GM19239 (cell line): ENCODE measurements around the gene TMEM244.
"Not testable (repeated sequence)": the region's sequence is repeated elsewhere in the genome, so short reads cannot be mapped to it uniquely, and the experiment has no call there.

Experiments used
- DNase-seq: peaks from one replicate; pipeline ENCODE4 v3.0.0; 2011; ENCODE audit warnings: low spot score; ENCODE audit not compliant: insufficient read length
- FAIRE-seq: peaks from 2 replicates; lab custom pipeline; 2011; peaks lifted over from hg19 to GRCh38; lab: Jason Lieb, UNC

The TMEM244 gene

DNA sequence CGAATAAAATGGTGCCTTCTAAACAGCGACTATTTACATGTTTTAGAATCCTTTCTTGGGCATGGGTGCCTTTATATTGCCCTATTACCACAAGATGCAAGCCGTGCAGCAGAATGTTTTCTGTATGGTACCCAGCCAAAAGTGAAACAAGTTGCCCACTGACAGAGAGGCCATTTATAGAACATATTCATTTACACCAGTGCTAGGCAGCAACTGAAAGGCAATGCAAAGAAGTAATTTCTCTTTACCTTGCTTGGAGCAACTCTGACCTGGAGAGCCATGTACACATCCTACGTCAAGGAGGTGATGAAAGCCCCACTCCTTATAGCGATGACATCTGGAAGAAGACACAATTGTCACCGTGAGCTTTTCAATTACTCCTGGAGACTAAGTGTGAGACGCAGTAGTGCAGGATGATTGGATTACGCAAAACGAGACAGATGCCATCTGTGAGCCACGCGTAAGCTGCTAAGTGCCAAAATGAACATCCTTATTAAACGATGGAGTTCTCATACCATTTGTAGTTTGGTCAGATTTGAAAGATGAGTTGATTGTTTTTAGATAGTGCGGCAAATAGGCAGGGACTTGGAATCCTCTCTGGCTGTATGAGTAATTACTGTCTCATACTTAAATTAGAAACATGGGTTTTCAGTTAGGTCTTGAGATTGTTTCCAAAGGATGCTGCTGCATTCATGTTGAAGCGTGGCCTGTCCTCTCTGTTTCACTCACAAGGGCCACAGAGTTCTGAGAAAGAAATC lies at the start of gene TMEM244:
TSS of gene TMEM244 (minus strand) at position 408 of the 758 bp plus-strand sequence. CDS start at position 281, 127 bp downstream.
- FAIRE-seq (no peak), DNase-seq (no peak)

DNA sequence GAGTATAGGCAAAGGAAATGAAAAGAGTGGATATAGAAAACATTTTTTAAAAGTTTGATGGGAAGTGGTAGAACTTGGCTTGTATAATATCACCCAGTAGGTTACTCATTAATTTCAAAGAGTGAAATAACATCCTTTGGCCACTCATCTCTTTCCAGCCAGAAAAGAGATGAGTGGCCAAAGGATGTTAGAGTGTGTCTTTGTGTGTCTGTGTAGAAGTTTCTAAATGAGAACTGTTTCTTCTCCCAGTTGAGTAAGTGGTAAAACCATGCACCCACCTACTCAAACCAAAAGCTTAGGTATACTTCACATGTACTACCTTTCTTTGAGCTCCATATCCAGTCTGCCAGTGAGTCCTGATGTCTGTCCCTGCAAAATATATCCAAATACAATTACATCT lies 47.7 kb upstream of the TMEM244 start:
- FAIRE-seq (peak; percentile 51), DNase-seq (no peak)

GRCh38 chr6:129908356-129908755 lies 47.2 kb upstream of the TMEM244 start:
- FAIRE-seq (no peak), DNase-seq (no peak)

GRCh38 chr6:129906515-129907077 lies 45.5 kb upstream of the TMEM244 start:
- DNase-seq = no peak
- FAIRE-seq = peak; percentile 26

DNA sequence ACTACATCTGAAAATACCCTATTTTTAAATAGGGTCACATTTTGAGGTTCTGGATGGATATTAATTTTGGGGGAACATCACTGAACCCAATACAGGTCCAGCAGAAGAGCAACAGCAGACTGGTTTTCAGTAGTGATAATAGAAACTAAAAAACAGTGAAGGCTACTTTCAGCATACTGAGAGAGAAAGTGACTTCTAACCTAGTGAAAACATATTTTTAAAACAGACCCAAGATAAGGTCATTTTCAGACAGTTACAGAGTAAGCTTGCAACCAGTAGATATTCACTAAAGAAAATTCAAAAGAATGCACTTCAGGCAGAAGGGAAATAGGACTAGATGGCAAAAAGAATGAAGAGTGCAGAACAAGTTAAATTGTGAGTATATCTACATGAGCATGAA lies 42.0 kb upstream of the TMEM244 start:
- FAIRE-seq = no peak

GRCh38 chr6:129902681-129903080 lies 41.6 kb upstream of the TMEM244 start:
- no peak for FAIRE-seq
- DNase-seq = no peak

More for the DNA sequence above, 42.0 kb upstream of the TMEM244 start:
- no peak for DNase-seq

- DNase-seq (no peak), FAIRE-seq (peak; percentile 66)
These were observed 40.8 kb upstream of the TMEM244 start for GRCh38 chr6:129901910-129902309.

DNA sequence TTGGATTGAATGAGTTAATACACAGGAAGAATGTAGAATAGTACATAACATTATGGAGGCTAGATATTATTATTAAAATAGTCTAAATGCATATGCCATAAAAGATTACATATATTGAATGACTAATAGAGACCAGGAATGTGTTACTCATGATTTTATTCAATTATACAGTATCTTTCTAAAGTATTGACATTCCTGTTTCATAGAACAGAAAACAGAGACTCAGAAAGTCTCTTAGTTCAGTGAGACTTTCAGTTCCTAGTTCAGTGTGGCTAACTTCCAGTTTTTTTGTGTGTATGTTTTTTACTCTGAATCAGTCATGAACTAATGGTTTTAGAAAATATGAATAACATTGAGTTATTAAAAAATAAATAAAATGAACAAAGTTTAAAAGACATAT lies 34.6 kb upstream of the TMEM244 start:
- DNase-seq (no peak), FAIRE-seq (no peak)

DNA sequence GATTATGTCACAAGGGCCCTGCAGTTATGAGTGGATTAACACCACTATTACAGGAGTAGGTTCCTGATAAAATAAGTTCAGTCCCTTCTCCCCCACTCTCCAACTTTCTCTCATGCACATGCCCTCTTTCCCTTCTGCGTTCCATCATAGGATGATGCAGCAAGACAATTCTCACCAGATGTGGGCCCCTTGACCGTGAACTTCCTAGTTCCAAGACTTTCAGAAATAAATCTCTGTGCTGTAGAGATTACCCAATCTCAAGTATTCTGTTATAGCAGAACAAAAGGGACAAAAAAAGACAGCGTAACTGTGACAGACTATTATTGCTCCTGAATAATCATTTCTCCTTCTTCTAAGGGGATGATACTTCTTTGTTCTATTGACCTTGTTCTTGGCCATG lies 33.8 kb upstream of the TMEM244 start:
- DNase-seq = no peak

GRCh38 chr6:129893640-129894039 lies 32.5 kb upstream of the TMEM244 start:
- FAIRE-seq (no peak), DNase-seq (no peak)

More for the DNA sequence above, 33.8 kb upstream of the TMEM244 start:
- FAIRE-seq = no peak

DNA sequence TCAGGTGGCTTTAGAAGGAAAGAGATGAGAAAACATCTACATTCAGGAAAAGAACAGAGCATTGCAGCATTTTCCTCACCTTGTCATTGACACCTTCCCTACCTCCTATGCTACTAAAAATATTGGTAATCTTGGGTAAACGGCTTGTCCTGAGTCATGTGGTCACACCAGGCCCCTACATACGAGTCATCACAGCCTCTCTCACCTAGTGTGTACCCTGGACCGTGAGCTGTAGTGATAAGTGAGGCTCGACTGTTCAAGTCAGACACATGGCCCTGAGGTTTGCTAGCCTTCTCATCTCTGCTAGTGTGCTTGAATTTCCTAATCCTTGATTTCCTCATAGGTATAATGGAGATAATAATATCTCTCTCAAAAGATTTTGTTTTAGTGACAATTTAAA lies 29.6 kb upstream of the TMEM244 start:
- no peak for FAIRE-seq
- DNase-seq = no peak

GRCh38 chr6:129890164-129890563 lies 29.0 kb upstream of the TMEM244 start:
- DNase-seq = no peak

GRCh38 chr6:129889580-129889979 lies 28.5 kb upstream of the TMEM244 start:
- DNase-seq (no peak), FAIRE-seq (no peak)

More at GRCh38 chr6:129890164-129890563, 29.0 kb upstream of the TMEM244 start:
- FAIRE-seq = no peak

GRCh38 chr6:129886401-129887155 lies 25.5 kb upstream of the TMEM244 start:
- FAIRE-seq (no peak), DNase-seq (no peak)

DNA sequence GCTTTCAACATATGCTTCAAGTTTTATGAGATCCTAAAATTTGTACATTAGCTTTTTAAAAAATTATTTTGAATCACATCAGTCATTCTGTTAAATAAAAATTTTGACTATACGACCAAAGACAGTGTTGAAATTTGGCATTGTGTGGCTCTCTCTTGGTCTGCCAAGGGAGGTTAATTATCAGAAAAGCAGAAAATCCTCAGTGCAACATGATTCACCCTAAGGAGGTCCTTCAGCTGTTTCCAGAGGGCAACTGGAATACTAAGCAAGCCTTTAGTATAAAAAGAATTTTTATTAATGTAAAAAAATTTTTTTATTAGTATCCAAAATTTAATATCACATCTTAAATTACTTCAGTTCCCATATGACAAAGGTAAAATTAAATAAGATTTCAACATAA lies 23.1 kb upstream of the TMEM244 start:
- FAIRE-seq = no peak
- no peak for DNase-seq

DNA sequence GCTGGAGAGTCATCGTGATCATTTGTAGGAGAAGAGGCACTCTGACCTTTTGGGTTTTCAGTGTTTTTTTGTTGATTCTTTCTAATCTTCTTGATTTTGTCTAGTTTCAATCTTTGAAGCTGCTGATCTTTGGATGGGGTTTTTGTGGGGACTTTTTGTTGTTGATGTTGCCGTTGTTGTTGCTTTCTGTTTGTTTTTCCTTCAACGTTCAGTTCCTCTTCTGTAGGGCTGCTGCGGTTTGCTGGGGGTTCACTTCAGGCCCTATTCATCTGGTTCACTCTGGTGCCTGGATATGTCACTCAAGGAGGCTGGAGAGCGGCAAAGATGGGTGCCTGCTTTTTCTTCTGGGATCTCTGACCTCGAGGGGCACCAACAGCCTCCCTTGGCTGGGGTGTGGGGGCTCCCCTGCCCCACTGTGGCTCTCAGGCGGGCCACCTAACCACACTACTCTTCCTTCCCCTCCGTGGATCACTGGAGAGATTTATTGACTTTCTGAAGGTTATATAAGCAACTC lies 21.5 kb upstream of the TMEM244 start:
- DNase-seq = no peak
- no peak for FAIRE-seq

DNA sequence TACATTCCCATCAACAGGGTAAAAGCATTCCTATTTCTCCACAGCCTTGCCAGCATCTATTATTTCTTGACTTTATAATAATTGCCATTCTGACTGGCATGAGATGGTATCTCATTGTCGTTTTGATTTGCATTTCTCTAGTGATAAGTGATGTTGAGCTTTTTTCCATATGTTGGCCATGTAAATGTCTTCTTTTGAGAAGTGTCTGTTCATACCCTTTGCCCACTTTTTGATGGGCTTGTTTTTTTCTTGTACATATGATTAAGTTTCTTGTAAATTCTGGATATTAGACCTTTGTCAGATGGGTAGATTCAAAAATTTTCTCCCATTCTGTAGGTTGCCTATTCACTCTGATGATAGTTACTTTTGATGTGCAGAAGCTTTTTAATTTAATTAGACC lies 16.8 kb upstream of the TMEM244 start:
- not testable (repeated sequence) for DNase-seq, FAIRE-seq

GRCh38 chr6:129875610-129876520 lies 14.8 kb upstream of the TMEM244 start:
- FAIRE-seq = peak; percentile 91
- no peak for DNase-seq

DNA sequence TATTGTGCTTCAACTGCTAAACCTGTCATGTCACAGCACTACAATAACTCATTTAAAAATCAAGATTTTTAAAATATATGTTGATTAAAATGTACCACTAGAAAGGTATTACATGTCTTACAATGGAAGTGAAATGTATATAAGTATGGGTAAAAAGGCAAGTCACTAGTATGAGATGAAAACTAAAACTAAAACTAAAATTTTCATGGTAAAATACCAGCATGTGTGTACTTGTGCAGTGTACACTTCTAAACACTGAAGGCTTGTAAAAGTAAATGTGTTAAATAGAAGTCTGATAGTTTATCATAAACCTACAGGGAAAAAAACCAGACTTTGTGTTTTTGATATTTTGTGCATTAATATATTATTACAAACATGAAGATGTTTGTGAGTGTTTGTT lies 13.7 kb upstream of the TMEM244 start:
- DNase-seq = no peak
- FAIRE-seq = peak; percentile 72

- FAIRE-seq (no peak), DNase-seq (no peak)
These were observed 11.5 kb upstream of the TMEM244 start for GRCh38 chr6:129872586-129872985.
